Measurements from ENCODE around the gene DPP10. TPM values are rescaled to one million over a fixed set of nuclear protein-coding genes. Genes with fewer than 3 reads are reported as not detected.

DPP10 gene
- total RNA-seq, 4 donors from 2014 or later, result 1.9 to 4.6 (median 3.9) TPM

GRCh38 chr2:115389024-115389423, 946.6 kb downstream of the DPP10 start:
- ATAC-seq, result no peak
- 89 to 100% methylated on average over 1 of the region's 1 CpG for WGBS, 2 donors (ENCODE audit: low coverage in 1 of 2)
- Histone ChIP-seq H3K36me3 (no peaks in the 10 kb centered on the region), H3K27ac (no peak overlapping the region), H3K27me3 (no peaks in the 10 kb centered on the region), H3K4me1 (no peaks in the 10 kb centered on the region), H3K4me3 (no peak overlapping the region), H3K9me3 (no peaks in the 10 kb centered on the region)
- TF ChIP-seq EP300 (IDR thresholded peaks at IDR 0.05), result no peak
- TF ChIP-seq POLR2AphosphoS5 (IDR thresholded peaks at IDR 0.05), result no peak
- TF ChIP-seq POLR2A (IDR thresholded peaks at IDR 0.05), result no peak
- TF ChIP-seq, protein P1, sequence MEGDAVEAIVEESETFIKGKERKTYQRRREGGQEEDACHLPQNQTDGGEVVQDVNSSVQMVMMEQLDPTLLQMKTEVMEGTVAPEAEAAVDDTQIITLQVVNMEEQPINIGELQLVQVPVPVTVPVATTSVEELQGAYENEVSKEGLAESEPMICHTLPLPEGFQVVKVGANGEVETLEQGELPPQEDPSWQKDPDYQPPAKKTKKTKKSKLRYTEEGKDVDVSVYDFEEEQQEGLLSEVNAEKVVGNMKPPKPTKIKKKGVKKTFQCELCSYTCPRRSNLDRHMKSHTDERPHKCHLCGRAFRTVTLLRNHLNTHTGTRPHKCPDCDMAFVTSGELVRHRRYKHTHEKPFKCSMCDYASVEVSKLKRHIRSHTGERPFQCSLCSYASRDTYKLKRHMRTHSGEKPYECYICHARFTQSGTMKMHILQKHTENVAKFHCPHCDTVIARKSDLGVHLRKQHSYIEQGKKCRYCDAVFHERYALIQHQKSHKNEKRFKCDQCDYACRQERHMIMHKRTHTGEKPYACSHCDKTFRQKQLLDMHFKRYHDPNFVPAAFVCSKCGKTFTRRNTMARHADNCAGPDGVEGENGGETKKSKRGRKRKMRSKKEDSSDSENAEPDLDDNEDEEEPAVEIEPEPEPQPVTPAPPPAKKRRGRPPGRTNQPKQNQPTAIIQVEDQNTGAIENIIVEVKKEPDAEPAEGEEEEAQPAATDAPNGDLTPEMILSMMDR (IDR thresholded peaks at IDR 0.05), result no peak

- no peaks in the 10 kb centered on the region for H3K36me3 ChIP-seq
- H3K27me3 ChIP-seq, result no peaks in the 10 kb centered on the region
- TF ChIP-seq, protein P1 (IDR thresholded peaks at IDR 0.05), result no peak
- no peak for TF ChIP-seq EP300 (IDR thresholded peaks at IDR 0.05)
- no peak for TF ChIP-seq POLR2A (IDR thresholded peaks at IDR 0.05)
- TF ChIP-seq POLR2AphosphoS5 (IDR thresholded peaks at IDR 0.05), result no peak
- H3K27ac ChIP-seq, result no peak overlapping the region
- H3K4me1 ChIP-seq, result no peaks in the 10 kb centered on the region
- H3K4me3 ChIP-seq, result no peak overlapping the region
- no peak for ATAC-seq
- no peaks in the 10 kb centered on the region for H3K9me3 ChIP-seq
- WGBS, 2 donors (ENCODE audit: low coverage in 1 of 2), result 81 to 86% methylated on average over 6 of the region's 6 CpGs
Measured at GRCh38 chr2:115389898-115390565, 947.6 kb downstream of the DPP10 start.

DNA sequence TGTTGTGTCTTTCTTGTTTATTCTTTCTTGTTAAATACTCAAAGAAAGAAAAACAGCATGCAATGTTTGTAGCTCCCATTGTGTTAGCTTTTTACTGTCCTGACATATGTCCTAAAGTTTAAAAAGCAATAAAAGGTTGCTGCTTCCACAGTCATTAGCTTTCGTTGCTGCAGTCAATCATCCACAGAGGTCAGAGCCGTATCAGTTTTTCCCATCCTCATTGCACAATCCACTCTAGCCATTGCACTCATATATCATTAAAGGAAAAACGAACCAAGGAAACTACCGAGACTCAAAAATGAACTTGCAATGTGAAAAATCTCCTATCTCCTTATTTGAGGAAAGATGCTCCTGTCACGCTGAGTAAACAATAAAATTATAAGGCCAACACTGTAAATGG, 954.1 kb downstream of the DPP10 start:
- Histone ChIP-seq H3K27me3 (no peaks in the 10 kb centered on the region), H3K4me3 (no peak overlapping the region), H3K9me3 (no peaks in the 10 kb centered on the region), H3K36me3 (no peaks in the 10 kb centered on the region), H3K4me1 (no peaks in the 10 kb centered on the region), H3K27ac (no peak overlapping the region)
- TF ChIP-seq, protein P1 (IDR thresholded peaks at IDR 0.05), result no peak
- no peak for TF ChIP-seq POLR2A (IDR thresholded peaks at IDR 0.05)
- no peak for TF ChIP-seq POLR2AphosphoS5 (IDR thresholded peaks at IDR 0.05)
- no peak for TF ChIP-seq EP300 (IDR thresholded peaks at IDR 0.05)
- WGBS, 2 donors (ENCODE audit: low coverage in 1 of 2), result 65 to 78% methylated on average over 5 of the region's 5 CpGs
- ATAC-seq, result no peak

GRCh38 chr2:115400940-115401339, 958.5 kb downstream of the DPP10 start:
- no peak for TF ChIP-seq EP300 (IDR thresholded peaks at IDR 0.05)

DNA sequence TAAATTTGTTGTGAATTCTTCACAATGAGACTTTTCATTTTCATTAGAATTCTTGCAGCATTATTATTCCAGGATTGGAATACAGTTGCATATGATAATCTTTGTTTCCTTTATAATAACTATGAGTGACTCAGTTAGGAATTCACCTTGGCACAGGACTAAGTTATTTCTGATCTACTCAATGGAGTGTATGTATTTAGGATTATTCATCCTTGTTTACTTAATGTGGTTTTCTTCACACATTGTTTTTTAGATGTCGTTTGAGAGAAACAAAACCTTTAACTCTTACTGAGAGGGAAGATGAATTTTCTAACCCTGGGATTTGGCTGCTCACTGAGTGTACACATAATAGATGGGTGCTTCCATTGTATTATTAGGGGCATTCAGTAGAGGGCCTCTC, 970.1 kb downstream of the DPP10 start:
- no peak overlapping the region for H3K27ac ChIP-seq
- H3K36me3 ChIP-seq, result no peaks in the 10 kb centered on the region
- TF ChIP-seq EP300 (IDR thresholded peaks at IDR 0.05) (no peak), POLR2AphosphoS5 (IDR thresholded peaks at IDR 0.05) (no peak), POLR2A (IDR thresholded peaks at IDR 0.05) (no peak)
- TF ChIP-seq, protein P1 (IDR thresholded peaks at IDR 0.05), result no peak
- 18 to 25% methylated on average over 1 of the region's 1 CpG for WGBS, 2 donors (ENCODE audit: low coverage in 1 of 2)
- H3K4me1 ChIP-seq, result no peaks in the 10 kb centered on the region
- no peak overlapping the region for H3K4me3 ChIP-seq
- no peaks in the 10 kb centered on the region for H3K27me3 ChIP-seq
- no peaks in the 10 kb centered on the region for H3K9me3 ChIP-seq
- no peak for ATAC-seq

More at GRCh38 chr2:115400940-115401339, 958.5 kb downstream of the DPP10 start:
- Histone ChIP-seq H3K36me3 (no peaks in the 10 kb centered on the region), H3K4me3 (no peak overlapping the region), H3K4me1 (no peaks in the 10 kb centered on the region), H3K9me3 (no peaks in the 10 kb centered on the region), H3K27ac (no peak overlapping the region), H3K27me3 (no peaks in the 10 kb centered on the region)
- ATAC-seq, result no peak
- 100% methylated on average over 2 of the region's 2 CpGs for WGBS, 2 donors (ENCODE audit: low coverage in 1 of 2)
